HuH-7 (cell line): Measurements from ENCODE around the gene GAGE13.
A peak's percentile ranks its signal among the peaks of the same experiment; 100 is the strongest.
"Not testable (repeated sequence)": the region's sequence is repeated elsewhere in the genome, so short reads cannot be mapped to it uniquely, and the experiment has no call there.

ENCODE experiments used
- DNase-seq: peaks from one replicate; pipeline ENCODE4 v3.0.0; 2011; ENCODE audit warnings: low spot score

GAGE13 gene, protein sequence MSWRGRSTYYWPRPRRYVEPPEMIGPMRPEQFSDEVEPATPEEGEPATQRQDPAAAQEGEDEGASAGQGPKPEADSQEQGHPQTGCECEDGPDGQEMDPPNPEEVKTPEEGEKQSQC

DNA sequence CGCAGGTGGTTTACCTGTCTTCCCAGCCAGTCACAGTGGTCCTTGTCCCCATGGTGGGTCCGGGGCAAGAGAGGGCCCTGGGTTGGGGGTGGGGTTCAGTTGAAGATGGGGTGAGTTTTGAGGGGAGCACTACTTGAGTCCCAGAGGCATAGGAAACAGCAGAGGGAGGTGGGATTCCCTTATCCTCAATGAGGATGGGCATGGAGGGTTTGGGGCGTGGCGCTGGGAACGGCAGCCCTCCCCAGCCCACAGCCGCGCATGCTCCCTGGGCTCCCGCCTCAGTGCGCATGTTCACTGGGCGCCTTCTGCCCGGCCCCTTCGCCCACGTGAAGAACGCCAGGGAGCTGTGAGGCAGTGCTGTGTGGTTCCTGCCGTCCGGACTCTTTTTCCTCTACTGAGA, at the start of gene GAGE13:
Gene GAGE13 (plus strand): TSS at position 301 of the 400 bp plus-strand sequence. CDS start 1,156 bp downstream, outside the sequence.
- DNase-seq: not testable (repeated sequence)

DNA sequence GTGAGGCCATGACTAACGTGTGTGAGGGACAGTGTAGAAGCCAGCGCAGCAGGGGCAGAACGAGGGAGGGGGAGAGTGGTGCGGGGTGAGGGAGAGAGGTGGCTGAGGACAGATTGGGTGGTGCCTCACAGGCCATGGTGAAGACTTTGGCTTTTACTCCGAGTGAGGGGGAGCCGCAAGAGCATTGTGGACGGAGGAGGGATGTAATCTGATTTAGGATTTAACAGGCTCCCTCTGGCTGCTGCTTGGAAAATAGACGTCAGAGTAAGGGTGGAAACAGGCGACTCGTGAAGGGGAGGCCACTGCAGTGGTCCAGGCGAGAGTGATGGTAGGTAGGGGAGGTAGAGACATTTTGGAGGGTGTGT, 48.8 kb upstream of the GAGE13 start:
- no peak for DNase-seq

DNA sequence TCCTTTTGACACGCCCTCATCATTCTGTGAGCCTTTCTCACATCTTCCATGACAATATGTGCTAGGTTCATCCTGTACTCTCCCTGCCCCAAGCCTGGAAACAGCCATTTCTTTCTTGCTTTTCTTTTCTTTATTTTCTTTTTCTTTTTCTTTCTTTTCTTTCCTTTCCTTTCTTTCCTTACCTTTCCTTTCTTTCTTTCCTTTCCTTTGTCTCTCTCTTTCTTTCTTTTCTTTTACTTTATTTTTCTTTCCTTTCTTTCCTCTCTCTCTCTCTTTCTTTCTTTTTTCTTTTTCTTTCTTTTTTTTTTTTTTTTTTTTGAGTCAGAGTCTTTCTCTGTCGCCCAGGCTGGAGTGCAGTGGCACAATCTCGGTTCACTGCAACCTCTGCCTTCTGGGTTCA, 47.2 kb upstream of the GAGE13 start:
- DNase-seq: no peak

DNA sequence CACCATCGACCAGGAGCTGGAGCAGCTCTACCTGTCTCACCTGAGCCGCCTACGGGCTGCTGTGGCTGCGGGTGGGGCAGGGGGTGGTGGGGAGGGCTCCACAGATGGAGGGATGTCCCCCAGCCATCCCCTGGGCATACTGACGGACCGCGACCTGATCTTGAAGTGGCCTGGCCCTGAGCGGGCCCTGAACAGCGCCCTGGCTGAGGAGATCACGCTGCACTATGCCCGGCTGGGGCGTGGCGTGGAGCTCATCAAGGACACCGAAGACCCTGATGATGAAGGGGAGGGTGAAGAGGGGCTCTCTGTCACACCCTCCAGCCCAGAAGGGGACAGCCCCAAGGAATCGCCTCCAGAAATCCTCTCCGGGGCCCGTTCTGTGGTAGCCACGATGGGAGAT, 45.2 kb upstream of the GAGE13 start:
- no peak for DNase-seq

DNA sequence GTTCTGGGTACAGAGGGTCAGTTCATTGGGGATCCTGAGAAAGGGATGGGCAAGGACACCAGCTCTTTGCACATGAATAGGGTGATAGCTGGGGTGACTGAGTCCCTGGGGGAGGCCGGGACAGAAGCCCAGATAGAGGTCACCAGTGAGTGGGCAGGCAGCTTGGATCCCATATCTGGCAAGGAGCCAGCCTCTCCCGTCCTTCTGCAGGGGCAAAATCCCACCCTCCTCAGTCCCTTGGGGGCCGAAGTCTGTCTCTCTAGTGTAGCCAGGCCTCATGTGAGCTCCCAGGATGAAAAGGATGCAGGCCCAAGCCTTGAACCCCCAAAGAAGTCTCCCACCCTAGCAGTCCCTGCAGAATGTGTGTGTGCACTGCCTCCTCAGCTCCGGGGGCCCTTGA, 44.8 kb upstream of the GAGE13 start:
- no peak for DNase-seq

DNA sequence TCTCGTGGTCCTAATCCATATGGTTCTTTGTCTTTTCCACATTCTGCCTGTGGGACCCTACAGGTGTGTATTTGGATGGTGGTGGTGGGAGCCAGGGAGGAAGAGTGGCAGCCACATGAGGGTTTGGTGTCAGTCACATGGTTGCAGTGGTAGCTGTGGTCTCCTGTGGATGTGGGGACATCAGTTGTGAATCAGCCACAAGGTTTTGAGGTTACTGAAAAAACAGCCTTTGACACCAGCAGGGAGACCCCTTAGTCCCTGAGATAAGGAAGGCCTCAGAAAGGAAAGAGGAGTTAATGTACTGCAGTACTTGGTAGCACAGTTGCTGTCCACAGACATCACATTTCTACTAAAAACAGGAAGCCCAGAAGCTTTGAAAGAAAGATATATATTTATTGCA, 43.7 kb upstream of the GAGE13 start:
- DNase-seq: no peak

DNA sequence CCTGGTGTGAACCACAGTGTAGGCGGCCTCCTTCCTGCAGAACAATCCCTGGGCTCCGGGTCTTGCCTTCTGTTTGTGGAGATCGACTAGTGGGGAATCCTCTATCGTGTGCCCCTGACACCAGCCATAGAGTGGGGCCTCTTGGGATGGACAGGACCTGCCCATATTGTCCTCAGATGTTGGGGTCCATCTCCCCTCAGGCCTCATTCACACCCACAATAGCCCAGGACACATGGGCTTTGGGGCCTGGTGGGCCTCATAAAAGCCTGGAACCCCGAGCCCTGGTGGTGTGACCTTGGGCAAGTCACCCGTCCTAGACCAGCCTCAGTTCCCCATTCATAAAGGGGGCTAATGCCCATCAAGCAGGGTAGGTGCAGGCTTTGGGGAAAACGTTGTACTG, 41.2 kb upstream of the GAGE13 start:
- DNase-seq: no peak

DNA sequence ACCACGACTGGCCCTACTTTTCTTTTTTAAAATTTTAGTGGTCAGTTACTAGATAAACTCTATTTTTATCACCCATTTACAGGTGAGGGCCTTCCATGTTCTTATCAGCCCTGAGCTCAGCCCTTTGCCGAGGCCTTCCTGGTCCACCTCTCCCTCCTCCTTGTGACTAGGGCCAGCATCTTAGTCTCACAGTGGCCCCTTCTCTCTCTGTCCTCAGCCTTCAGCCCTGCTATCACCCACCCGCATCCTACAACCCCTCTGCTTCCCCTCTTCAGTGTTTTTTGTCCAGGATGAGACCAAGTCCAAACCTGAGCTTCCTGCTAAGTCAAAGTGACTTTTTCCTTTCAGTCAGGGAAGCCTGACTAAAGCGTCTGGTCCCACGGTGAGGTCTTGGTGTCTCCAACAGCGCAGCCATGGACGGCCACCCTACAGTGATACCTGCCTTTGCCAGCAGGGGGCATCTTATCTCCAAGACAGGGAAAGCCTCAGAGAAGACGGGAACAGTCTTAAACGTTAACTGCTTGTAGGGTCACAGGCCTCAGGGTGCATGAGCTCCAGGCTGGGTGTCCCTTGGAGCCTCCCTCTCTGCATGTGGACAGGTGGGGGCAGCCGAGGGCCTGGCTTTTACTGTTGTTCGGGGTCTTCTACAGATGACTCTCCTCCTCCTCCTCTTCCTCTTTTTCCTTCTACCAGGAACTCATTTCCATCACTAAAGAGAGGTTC, 39.6 kb upstream of the GAGE13 start:
- DNase-seq: peak; percentile 52

DNA sequence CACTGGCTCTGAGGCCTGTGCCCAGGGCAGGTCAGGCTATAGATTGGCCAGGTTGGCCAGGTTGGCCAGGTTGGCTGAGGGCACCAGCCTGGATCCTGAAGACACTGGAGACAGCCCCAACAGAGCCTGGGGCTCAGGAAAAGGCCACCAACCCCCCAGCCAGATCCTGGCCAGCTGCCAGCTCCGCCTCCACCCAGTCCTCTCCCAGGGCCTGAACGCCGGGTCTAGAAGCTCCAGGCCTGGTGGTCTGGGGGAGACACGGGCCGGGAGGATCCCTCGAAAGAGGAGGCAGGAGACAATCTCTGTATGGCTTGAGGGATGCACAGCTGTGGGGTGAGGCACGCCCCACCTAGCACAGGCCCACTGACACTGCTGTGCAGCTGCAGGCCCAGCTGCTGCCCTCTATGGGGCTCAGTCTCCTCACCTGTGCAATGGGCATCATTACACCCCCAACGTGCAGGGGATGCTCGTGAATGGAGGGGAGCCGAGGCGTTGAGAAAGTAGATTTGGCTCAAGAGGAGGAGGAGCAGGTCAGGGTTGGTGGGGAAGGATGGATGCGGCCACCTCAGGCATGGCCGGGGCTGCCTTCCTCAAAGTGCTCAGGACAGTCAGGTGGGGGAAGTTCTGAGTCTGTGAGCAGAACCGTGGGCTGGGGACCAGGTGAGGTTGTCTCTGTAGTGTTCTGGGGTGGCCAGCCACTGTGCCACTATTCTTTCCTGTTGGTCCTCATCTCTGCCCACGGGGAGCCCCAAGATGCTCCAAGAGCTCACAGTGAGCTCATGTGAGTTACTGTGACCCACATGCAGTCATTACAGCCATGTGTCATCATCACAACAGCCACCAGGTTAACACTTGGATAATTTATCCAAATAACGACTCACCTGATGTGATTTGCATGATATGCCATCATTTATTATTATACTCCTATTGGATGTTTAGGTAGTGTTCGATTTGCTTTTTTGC, 38.7 kb upstream of the GAGE13 start:
- DNase-seq: no peak

DNA sequence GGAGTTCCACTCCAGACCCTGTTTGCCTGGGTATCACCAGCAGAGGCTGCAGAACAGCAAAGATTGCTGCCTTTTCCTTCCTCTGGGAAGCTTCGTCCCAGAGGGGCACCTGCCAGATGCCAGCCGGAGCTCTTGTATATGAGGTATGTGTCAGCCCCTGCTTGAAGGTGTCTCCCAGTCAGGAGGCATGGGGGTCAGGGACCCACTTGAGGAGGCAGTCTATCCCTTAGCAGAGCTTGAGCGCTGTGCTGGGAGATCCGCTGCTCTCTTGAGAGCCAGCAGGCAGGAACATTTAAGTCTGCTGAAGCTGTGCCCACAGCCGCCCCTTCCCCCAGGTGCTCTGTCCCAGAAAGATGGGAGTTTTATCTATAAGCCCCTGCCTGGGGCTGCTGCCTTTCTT, 32.1 kb upstream of the GAGE13 start:
- not testable (repeated sequence) for DNase-seq

DNA sequence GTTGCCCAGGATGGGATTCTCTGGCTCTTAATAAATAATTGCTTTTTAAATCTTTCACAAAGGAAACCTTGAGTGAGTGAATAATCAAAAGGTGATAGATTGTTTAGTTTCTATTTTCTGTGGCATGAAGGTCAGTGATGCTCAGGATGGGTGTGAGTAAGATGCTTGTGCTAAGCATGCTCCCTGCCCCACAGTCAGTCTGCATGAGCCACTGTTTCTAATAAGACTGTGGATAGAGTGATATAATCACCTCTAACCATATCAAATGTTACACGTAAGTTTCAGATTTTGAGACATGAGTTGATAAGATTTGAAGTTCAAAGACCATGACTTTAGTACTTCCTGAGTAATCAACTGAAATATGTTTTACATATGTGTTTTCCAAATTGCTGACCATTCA, 30.7 kb upstream of the GAGE13 start:
- no peak for DNase-seq

DNA sequence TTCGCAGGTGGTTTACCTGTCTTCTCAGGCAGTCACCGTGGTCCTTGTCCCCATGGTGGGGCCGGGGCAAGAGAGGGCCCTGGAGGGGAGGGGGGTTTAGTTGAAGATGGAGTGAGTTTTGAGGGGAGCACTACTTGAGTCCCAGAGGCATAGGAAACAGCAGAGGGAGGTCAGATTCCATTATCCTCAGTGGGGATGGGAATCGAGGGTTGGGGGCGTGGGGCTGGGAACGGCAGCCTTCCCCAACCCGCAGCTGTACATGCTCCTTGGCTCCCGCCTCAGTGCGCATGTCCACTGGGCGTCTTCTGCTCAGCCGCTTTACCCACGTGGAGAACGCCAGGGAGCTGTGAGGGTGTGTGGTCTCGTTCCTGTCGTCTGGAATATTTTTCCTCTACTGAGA, 28.0 kb upstream of the GAGE13 start, which contains the start of gene GAGE10:
Gene GAGE10 (plus strand): TSS at position 301 of the 400 bp plus-strand sequence. CDS start 1,214 bp downstream, outside the sequence.
- DNase-seq: no peak

DNA sequence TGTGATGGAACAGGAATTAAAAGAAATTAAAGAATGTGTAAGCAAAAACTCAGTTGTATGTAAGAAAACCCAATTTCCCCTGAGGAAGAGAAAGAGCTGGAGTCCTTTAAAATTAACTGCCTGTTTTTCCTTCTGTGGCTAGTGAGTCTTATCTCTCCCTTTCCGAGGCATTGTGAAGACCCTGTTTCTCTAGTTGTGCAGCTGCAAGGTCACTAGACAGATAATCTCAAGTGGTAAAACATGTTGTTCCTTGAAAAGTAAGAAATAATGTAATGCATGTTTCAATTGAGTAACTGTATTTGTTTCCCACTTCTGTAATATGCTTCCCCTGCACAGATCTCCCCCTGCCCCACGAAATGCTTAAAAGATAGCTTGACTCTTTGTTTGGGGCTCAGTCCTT, 23.6 kb upstream of the GAGE13 start:
- DNase-seq: not testable (repeated sequence)

DNA sequence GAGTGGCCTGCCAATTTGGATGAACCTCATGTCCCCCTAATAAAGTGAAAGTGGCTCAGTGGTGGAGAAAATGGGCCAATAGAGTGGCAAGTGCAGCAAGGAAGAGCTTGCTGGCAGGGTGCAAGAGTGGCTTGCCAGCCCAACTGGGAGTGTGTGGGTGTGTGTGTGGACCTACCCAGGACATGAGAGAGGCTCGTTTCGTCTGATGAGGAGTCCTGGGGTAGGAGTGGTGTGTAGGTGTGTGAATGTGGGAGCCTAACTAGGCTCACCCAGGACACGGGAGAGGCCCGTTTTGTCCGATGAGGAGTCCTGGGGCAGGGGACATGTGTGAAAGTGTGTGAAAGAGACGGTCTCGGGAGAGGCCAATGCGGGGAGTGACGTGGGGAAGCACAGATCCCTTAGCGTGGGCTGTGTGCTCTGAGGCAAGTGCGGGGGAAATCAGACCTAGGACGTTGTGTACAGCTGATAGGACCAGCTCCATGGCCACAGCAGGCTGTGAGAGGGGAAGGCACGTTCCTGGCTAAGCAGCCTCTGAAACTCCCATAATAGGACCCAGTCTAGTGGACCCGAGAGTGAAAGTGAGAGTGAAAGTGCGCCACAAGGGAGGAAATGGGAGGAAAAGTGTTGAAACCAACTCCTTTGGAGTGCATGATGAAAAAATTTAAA, 22.6 kb upstream of the GAGE13 start:
- DNase-seq: no peak

DNA sequence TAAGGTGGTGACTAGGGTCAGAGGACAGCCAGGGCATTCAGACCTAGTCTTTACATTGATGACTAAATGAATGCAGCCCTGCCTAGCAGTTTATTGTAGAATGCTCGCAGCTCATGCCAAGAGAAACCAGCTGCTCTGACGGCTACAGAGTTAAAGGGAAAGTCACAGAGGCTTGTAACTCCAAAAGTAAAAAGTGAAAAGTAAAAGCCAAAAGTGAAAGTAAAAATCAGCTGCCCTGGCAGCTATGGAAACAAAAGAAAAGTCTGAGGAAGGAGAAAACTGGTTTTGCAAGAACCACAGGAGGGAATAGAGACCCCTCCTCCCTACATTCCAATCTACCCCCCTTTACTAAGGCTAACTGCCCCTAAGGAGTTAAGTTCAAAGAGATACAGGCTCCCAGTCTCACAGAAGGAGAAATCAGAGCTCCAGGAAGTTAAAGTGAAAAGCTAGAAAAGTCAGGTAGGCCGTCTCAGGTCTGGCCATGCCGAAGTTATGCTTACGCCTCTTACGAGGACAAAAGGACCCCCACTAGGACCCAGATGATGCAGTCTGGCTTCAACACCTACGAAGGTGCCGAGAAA, 21.9 kb upstream of the GAGE13 start:
- no peak for DNase-seq

DNA sequence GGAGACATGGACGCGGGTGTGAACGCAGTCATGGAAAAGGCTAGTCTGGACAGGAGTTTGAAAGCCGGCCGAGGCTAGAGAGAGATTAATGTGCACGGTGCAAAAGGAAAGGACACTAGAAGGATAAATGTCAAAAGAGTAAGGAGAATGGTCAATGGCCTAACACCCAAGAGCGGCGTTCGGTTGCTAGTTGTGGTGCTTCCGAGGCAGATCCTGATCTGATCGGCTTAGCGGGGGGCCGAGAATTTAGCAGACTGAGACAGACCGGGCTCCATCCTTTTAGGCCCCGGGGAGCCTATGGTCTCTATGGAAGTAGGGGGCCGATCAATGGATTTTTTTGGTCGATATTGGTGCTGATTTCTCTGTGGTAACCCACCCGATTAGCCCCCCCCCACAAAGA, 21.0 kb upstream of the GAGE13 start:
- DNase-seq: no peak

DNA sequence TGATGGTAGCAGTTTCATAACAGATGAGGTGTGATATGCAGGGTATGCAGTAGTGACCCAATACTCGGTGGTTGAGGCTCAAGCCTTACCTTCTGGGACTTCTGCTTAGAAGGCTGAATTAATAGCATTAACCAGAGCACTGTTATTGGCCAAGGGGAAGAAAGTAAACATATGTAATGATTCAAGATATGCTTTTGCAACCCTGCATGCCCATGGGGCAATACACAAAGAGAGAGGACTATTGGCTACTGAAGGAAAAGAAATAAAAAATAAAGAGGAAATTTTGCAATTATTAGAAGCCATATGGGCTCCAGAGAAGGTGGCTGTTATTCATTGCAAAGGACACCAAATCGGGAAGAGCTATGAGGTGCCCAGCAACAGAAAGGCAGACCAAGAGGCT, 19.2 kb upstream of the GAGE13 start:
- DNase-seq: no peak

DNA sequence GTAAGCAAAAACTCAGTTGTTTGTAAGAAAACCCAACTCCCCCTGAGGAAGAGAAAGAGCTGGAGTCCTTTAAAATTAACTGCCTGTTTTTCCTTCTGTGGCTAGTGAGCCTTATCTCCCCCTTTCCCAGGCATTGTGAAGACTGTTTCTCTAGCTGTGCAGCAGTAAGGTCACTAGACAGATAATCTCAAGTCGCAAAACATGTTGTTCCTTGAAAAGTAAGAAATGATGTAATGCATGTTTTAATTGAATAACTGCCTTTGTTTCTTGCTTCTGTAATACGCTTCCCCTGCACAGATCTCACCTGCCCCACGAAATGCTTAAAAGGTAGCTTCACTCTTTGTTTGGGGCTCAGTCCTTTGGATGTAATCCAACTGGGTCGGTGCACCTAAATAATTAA, 15.3 kb upstream of the GAGE13 start:
- DNase-seq: no peak

DNA sequence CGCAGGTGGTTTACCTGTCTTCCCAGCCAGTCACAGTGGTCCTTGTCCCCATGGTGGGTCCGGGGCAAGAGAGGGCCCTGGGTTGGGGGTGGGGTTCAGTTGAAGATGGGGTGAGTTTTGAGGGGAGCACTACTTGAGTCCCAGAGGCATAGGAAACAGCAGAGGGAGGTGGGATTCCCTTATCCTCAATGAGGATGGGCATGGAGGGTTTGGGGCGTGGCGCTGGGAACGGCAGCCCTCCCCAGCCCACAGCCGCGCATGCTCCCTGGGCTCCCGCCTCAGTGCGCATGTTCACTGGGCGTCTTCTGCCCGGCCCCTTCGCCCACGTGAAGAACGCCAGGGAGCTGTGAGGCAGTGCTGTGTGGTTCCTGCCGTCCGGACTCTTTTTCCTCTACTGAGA, 9.6 kb upstream of the GAGE13 start, which contains the start of gene GAGE12J:
Gene GAGE12J (plus strand): TSS at position 301 of the 400 bp plus-strand sequence. CDS start 1,157 bp downstream, outside the sequence.
- not testable (repeated sequence) for DNase-seq

DNA sequence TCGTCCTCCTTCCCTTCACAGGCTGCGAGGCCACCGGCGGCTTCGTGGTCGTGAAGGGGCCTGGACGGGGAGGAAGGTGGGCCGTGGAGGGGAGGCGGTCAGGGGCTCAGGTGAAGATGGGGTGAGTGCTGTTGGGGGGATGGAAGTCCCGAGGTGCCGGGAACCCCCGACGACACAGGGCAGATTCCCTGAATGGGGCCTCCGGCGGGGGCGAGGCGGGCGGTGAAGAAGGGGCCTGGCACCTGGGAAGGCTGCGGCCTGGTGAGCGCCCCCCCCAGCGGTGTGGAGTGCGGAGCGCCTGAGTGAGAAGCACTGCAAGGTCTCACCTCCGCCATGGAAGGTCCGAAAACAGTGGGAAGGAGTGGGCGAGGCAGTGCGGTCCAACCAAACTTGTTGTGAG, 9.1 kb upstream of the GAGE13 start:
- DNase-seq: not testable (repeated sequence)

DNA sequence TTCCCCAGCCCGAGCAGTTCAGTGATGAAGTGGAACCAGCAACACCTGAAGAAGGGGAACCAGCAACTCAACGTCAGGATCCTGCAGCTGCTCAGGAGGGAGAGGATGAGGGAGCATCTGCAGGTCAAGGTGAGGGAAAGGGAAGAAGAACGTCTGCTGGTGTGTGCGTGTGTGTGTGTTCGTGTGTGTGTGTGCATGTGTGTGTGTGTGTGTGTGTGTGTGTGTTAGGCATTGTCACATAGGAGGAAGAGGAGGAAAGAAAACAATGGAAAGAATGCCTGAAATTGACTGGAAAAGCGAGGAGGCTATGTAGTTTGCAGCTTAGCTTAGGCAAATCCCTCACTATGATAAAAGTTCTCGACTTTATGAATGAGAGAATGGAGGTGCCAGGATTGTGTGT, 7.6 kb upstream of the GAGE13 start:
- not testable (repeated sequence) for DNase-seq

DNA sequence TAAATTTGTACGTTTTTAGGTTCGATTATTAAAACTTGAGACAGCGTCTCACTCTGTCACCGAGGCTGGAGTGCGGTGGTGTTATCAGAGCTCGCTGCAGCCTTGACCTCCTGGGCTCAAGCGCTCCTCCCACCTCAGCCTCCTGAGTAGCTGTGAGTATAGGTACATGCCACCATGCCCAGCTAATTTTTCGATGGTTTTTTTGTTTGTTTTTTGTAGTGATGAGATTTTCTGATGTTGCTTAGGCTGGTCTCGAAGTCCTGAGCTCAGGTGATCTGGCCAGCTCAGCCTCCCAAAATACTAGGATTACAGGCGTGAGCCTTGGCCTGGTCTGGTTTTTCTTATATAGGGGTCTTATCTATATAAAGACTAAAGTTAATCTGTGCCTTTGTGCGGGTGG, 961 bp upstream of the GAGE13 start:
- DNase-seq: not testable (repeated sequence)
